ENCODE measurements around the gene SBF1.

Gene SBF1

GRCh38 chr22:50469377-50470305 lies 5.2 kb downstream of the SBF1 start:
- Histone ChIP-seq H2AFZ (ENCODE audit: low read length) (no peak overlapping the region), H3K27me3 (ENCODE audit: insufficient read depth, low read length) (no peaks in the 10 kb centered on the region), H3K9me2 (ENCODE audit: low read depth, low read length) (no peaks in the 10 kb centered on the region), H3F3A (ENCODE audit: insufficient read depth, low read length) (no peaks in the 10 kb centered on the region), H3K27ac (ENCODE audit: low read depth, low read length, poor library complexity, severe bottlenecking) (peak overlapping the region; percentile 98), H3K9me3 (ENCODE audit: low read length) (no peaks in the 10 kb centered on the region), H3K79me2 (ENCODE audit: insufficient read depth, low read length) (peaks cover 26% of the 10 kb centered on the region), H3K9ac (ENCODE audit: low read length) (peak overlapping the region; percentile 74), H4K20me1 (ENCODE audit: insufficient read depth, low read length) (no peaks in the 10 kb centered on the region), H3K4me2 (ENCODE audit: low read length) (peak overlapping the region; percentile 86), H3K36me3 (ENCODE audit: insufficient read depth, low read length) (peaks cover 28% of the 10 kb centered on the region), H3K4me3 (ENCODE audit: low read depth, low read length, poor library complexity, severe bottlenecking) (peak overlapping the region; percentile 88), H3K4me1 (ENCODE audit: insufficient read depth, low read length, severe bottlenecking) (peaks cover 72% of the 10 kb centered on the region)
- TF ChIP-seq CTCF (IDR thresholded peaks at IDR 0.05; ENCODE audit: low read length) (no peak), EZH2 (IDR thresholded peaks at IDR 0.05; ENCODE audit: borderline replicate concordance, low read length) (no peak)

GRCh38 chr22:50468626-50469025 lies 6.2 kb downstream of the SBF1 start:
- H3K4me1 ChIP-seq (ENCODE audit: insufficient read depth, low read length, severe bottlenecking): peaks cover 67% of the 10 kb centered on the region

GRCh38 chr22:50467773-50468440 lies 6.9 kb downstream of the SBF1 start:
- no peak overlapping the region for H2AFZ ChIP-seq (ENCODE audit: low read length)
- peak overlapping the region; percentile 70 for H3K4me2 ChIP-seq (ENCODE audit: low read length)
- peak overlapping the region; percentile 98 for H3K27ac ChIP-seq (ENCODE audit: low read depth, low read length, poor library complexity, severe bottlenecking)
- peaks cover 45% of the 10 kb centered on the region for H3K36me3 ChIP-seq (ENCODE audit: insufficient read depth, low read length)
- no peaks in the 10 kb centered on the region for H4K20me1 ChIP-seq (ENCODE audit: insufficient read depth, low read length)
- TF ChIP-seq EZH2 (IDR thresholded peaks at IDR 0.05; ENCODE audit: borderline replicate concordance, low read length) (no peak), CTCF (IDR thresholded peaks at IDR 0.05; ENCODE audit: low read length) (no peak)
- no peaks in the 10 kb centered on the region for H3K27me3 ChIP-seq (ENCODE audit: insufficient read depth, low read length)
- peak overlapping the region; percentile 66 for H3K9ac ChIP-seq (ENCODE audit: low read length)
- peaks cover 15% of the 10 kb centered on the region for H3K79me2 ChIP-seq (ENCODE audit: insufficient read depth, low read length)
- H3F3A ChIP-seq (ENCODE audit: insufficient read depth, low read length): no peaks in the 10 kb centered on the region
- H3K9me2 ChIP-seq (ENCODE audit: low read depth, low read length): no peaks in the 10 kb centered on the region
- peaks cover 60% of the 10 kb centered on the region for H3K4me1 ChIP-seq (ENCODE audit: insufficient read depth, low read length, severe bottlenecking)
- H3K4me3 ChIP-seq (ENCODE audit: low read depth, low read length, poor library complexity, severe bottlenecking): peak overlapping the region; percentile 52
- H3K9me3 ChIP-seq (ENCODE audit: low read length): no peaks in the 10 kb centered on the region

More at GRCh38 chr22:50468626-50469025, 6.2 kb downstream of the SBF1 start:
- Histone ChIP-seq H3K9me3 (ENCODE audit: low read length) (no peaks in the 10 kb centered on the region), H3K36me3 (ENCODE audit: insufficient read depth, low read length) (peaks cover 38% of the 10 kb centered on the region), H2AFZ (ENCODE audit: low read length) (no peak overlapping the region), H3K27me3 (ENCODE audit: insufficient read depth, low read length) (no peaks in the 10 kb centered on the region), H3K27ac (ENCODE audit: low read depth, low read length, poor library complexity, severe bottlenecking) (peak overlapping the region; percentile 98), H3K9ac (ENCODE audit: low read length) (peak overlapping the region; percentile 66), H4K20me1 (ENCODE audit: insufficient read depth, low read length) (no peaks in the 10 kb centered on the region), H3K79me2 (ENCODE audit: insufficient read depth, low read length) (peaks cover 21% of the 10 kb centered on the region), H3K4me3 (ENCODE audit: low read depth, low read length, poor library complexity, severe bottlenecking) (peak overlapping the region; percentile 52), H3F3A (ENCODE audit: insufficient read depth, low read length) (no peaks in the 10 kb centered on the region), H3K4me2 (ENCODE audit: low read length) (peak overlapping the region; percentile 70), H3K9me2 (ENCODE audit: low read depth, low read length) (no peaks in the 10 kb centered on the region)
- TF ChIP-seq EZH2 (IDR thresholded peaks at IDR 0.05; ENCODE audit: borderline replicate concordance, low read length) (no peak), CTCF (IDR thresholded peaks at IDR 0.05; ENCODE audit: low read length) (no peak)
